GM21423 (cell line): ENCODE data around the gene ARL8B.
"Not testable (repeated sequence)": the region's sequence is repeated elsewhere in the genome, so short reads cannot be mapped to it uniquely, and the experiment has no call there.

ENCODE experiments used
- ATAC-seq: cut with Tn5 transposase; IDR thresholded peaks from one replicate; pipeline ENCODE4 v1.9.1; 2021; ENCODE audit warnings: mild to moderate bottlenecking, moderate library complexity; ENCODE audit not compliant: unreplicated experiment

The ARL8B gene

GRCh38 chr3:5122030-5122740 lies at the start of gene ARL8B:
TSS of gene ARL8B (plus strand) at chr3:5122292. CDS start at chr3:5122466, 174 bp downstream.
- ATAC-seq: peak; percentile 98

GRCh38 chr3:5073374-5074085 lies 48.6 kb upstream of the ARL8B start:
- ATAC-seq: no peak

- no peak for ATAC-seq
Measured at GRCh38 chr3:5078151-5078550, 43.9 kb upstream of the ARL8B start.

- ATAC-seq: no peak
Measured at GRCh38 chr3:5079761-5080160, 42.3 kb upstream of the ARL8B start.

GRCh38 chr3:5080779-5081550 lies 41.1 kb upstream of the ARL8B start:
- ATAC-seq: no peak

- not testable (repeated sequence) for ATAC-seq
Measured at GRCh38 chr3:5081973-5082788, 39.9 kb upstream of the ARL8B start.

- no peak for ATAC-seq
Measured at GRCh38 chr3:5082789-5083115, 39.3 kb upstream of the ARL8B start.

- ATAC-seq: no peak
Measured at GRCh38 chr3:5084224-5084623, 37.9 kb upstream of the ARL8B start.

GRCh38 chr3:5086708-5087107 lies 35.4 kb upstream of the ARL8B start:
- no peak for ATAC-seq

- ATAC-seq: no peak
Measured at GRCh38 chr3:5087209-5087608, 34.9 kb upstream of the ARL8B start.

GRCh38 chr3:5090197-5090596 lies 31.9 kb upstream of the ARL8B start:
- ATAC-seq: no peak

GRCh38 chr3:5092018-5092417 lies 30.1 kb upstream of the ARL8B start:
- no peak for ATAC-seq

- no peak for ATAC-seq
Measured at GRCh38 chr3:5093731-5094130, 28.4 kb upstream of the ARL8B start.

GRCh38 chr3:5095886-5096285 lies 26.2 kb upstream of the ARL8B start:
- ATAC-seq: no peak

GRCh38 chr3:5096336-5097008 lies 25.6 kb upstream of the ARL8B start:
- ATAC-seq: no peak

GRCh38 chr3:5098346-5098745 lies 23.7 kb upstream of the ARL8B start:
- no peak for ATAC-seq

GRCh38 chr3:5102532-5102931 lies 19.6 kb upstream of the ARL8B start:
- ATAC-seq: no peak

GRCh38 chr3:5103743-5104142 lies 18.3 kb upstream of the ARL8B start:
- no peak for ATAC-seq

- no peak for ATAC-seq
Measured at GRCh38 chr3:5105050-5105449, 17.0 kb upstream of the ARL8B start.

- ATAC-seq: not testable (repeated sequence)
Measured at GRCh38 chr3:5106371-5106770, 15.7 kb upstream of the ARL8B start.
